Prostate gland (tissue), 2 donors: ENCODE data around the gene TMEM132E. TPM values are rescaled to one million over a fixed set of nuclear protein-coding genes. Genes with fewer than 3 reads are reported as not detected.

Experiments
- DNase-seq: peaks from one replicate; pipeline ENCODE4 v3.0.0-alpha.2; 2019; ENCODE audit warnings: low spot score
- H3K27ac ChIP-seq, 2 donors: fragments of 200-600 bp; sonication (generic); 2 replicates each; pipeline ENCODE4 v1.5.1; 2017 to 2019
- H3K27me3 ChIP-seq: fragments of 200-600 bp; sonication (generic); replicated peaks from 2 replicates; pipeline ENCODE4 v1.5.1; 2019; ENCODE audit not compliant: insufficient read depth
- H3K36me3 ChIP-seq, 2 donors: fragments of 200-600 bp; sonication (generic); 1 replicate in 1 of 2; 2 replicates in 1 of 2; pipeline versions ENCODE4 v1.5.1 to v1.8.1; 2017 to 2019
- H3K4me1 ChIP-seq: fragments of 200-600 bp; sonication (generic); replicated peaks from 2 replicates; pipeline ENCODE4 v1.5.1; 2019
- H3K4me3 ChIP-seq, 2 donors: fragments of 200-600 bp; sonication (generic); 2 replicates each; pipeline ENCODE4 v1.5.1; 2017 to 2019
- H3K9me3 ChIP-seq: fragments of 200-600 bp; sonication (generic); 2 replicates; pipeline ENCODE4 v1.5.1; 2017
- POLR2A ChIP-seq: fragments of 450-650 bp; IDR thresholded peaks from one replicate; pipeline ENCODE4 v1.6.1; 2016; ENCODE audit warnings: antibody characterized with exemption, mild to moderate bottlenecking
- POLR2AphosphoS5 ChIP-seq: sonication (generic); formaldehyde crosslinking; IDR thresholded peaks from one replicate; pipeline ENCODE4 v1.6.1; 2017; ENCODE audit warnings: antibody characterized with exemption
- whole genome bisulfite sequencing: methylation state at CpG from one replicate; pipeline ENCODE4 v1.1.5; 2018; 5-methylcytosine and 5-hydroxymethylcytosine counted together
- intact Hi-C: fragments of 100-400 bp; cut with DNase I; formaldehyde crosslinking; loops from one replicate; pipeline ENCODE4 v1.14.2; 2022
- total RNA-seq, 2 donors: library from RNA; depleted of rRNA; stranded (reverse); fragments of >200 nt; gene quantifications; one replicate each; pipeline ENCODE4 v1.1.0, GENCODE V29; 2016
- TF ChIP-seq, protein P1 (sequence below), 4 experiments: fragments of 200-600 bp in 2 of 4; fragments of 450-650 bp in 2 of 4; sonication (generic) in 2 of 4; IDR thresholded peaks; 1 replicate in 3 of 4; 2 replicates in 1 of 4; pipeline ENCODE4 v1.5.1; 2016 to 2019; ENCODE audit warnings: antibody characterized with exemption in 4 of 4, mild to moderate bottlenecking in 2 of 4, moderate library complexity in 2 of 4

Gene TMEM132E
- total RNA-seq, 2 donors from 2014 or later, result 1.0 TPM; not detected in 1

DNA sequence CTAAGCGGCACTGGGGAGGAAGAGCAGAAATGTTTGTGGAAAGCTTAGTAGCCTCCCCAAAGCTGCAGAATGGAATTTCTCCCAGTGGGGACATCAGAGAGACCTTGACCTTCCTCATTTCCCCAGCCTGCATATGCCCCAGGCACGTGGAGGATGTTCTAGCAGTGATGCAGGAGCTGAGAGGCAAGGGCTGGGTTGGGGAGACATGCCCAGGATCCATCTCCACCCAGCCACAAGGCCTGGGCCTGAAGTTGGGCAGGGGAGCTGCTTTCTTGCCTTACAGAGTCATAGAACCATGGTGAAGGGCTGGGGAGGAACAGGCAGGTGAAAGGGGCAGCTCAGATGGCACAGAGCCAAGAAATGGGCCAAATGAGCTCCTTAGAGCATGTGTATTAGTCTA, 104.0 kb downstream of the TMEM132E start:
- Histone ChIP-seq H3K9me3 (no peaks in the 10 kb centered on the region), H3K27me3 (peaks cover 3% of the 10 kb centered on the region), H3K27ac (no peak overlapping the region), H3K36me3 (no peaks in the 10 kb centered on the region), H3K4me3 (no peak overlapping the region), H3K4me1 (no peaks in the 10 kb centered on the region)
- 75% methylated on average over 2 of the region's 2 CpGs for WGBS
- DNase-seq, result no peak
- intact Hi-C loops, result no loop called here
- TF ChIP-seq POLR2A, result no peak
- TF ChIP-seq, protein P1, sequence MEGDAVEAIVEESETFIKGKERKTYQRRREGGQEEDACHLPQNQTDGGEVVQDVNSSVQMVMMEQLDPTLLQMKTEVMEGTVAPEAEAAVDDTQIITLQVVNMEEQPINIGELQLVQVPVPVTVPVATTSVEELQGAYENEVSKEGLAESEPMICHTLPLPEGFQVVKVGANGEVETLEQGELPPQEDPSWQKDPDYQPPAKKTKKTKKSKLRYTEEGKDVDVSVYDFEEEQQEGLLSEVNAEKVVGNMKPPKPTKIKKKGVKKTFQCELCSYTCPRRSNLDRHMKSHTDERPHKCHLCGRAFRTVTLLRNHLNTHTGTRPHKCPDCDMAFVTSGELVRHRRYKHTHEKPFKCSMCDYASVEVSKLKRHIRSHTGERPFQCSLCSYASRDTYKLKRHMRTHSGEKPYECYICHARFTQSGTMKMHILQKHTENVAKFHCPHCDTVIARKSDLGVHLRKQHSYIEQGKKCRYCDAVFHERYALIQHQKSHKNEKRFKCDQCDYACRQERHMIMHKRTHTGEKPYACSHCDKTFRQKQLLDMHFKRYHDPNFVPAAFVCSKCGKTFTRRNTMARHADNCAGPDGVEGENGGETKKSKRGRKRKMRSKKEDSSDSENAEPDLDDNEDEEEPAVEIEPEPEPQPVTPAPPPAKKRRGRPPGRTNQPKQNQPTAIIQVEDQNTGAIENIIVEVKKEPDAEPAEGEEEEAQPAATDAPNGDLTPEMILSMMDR (IDR thresholded peaks at IDR 0.05), result no peak
- no peak for TF ChIP-seq POLR2AphosphoS5

Other genes with a start within 250 kb of the TMEM132E start
- not detected for gene CCL13, start 223.1 kb upstream of the TMEM132E start, total RNA-seq
- not detected for gene CCL1, start 216.3 kb upstream of the TMEM132E start, total RNA-seq